HEK293T (cell line): ENCODE data around the gene DYNC1I1.

Source experiments
- ARNT ChIP-seq: fragments of 450-650 bp; IDR thresholded peaks from 2 replicates; pipeline ENCODE4 v1.6.1; 2017; ENCODE audit warnings: mild to moderate bottlenecking
- FOXA1 ChIP-seq: fragments of 450-650 bp; IDR thresholded peaks from 2 replicates; pipeline ENCODE4 v1.6.1; 2016; ENCODE audit warnings: mild to moderate bottlenecking
- HDGF ChIP-seq: fragments of 450-650 bp; IDR thresholded peaks from 2 replicates; pipeline ENCODE4 v1.6.1; 2017; ENCODE audit warnings: antibody characterized with exemption, borderline replicate concordance
- L3MBTL2 ChIP-seq: fragments of 450-650 bp; conservative IDR thresholded peaks from 2 replicates; pipeline ENCODE4 v1.6.1; 2016; ENCODE audit warnings: mild to moderate bottlenecking
- SP1 ChIP-seq: fragments of 450-650 bp; IDR thresholded peaks from 2 replicates; pipeline ENCODE4 v1.6.1; 2017
- SUZ12 ChIP-seq: fragments of 450-650 bp; IDR thresholded peaks from 2 replicates; pipeline ENCODE4 v1.6.1; 2016; ENCODE audit warnings: mild to moderate bottlenecking
- TARDBP ChIP-seq: fragments of 450-650 bp; IDR thresholded peaks from 2 replicates; pipeline ENCODE4 v1.6.1; 2016

- TF ChIP-seq FOXA1 (no peak), HDGF (no peak), L3MBTL2 (no peak), TARDBP (no peak), SUZ12 (no peak), SP1 (no peak), ARNT (no peak)
Measured at GRCh38 chr7:96014617-96015016, 242.3 kb downstream of the DYNC1I1 start.
